ENCODE results near the gene PIAS3. TPM values are rescaled to one million over a fixed set of nuclear protein-coding genes. Genes with fewer than 3 reads are reported as not detected.

The PIAS3 gene
- total RNA-seq, 1 donor, result 15.2 TPM

GRCh38 chr1:145857170-145857569 lies 1.7 kb downstream of the PIAS3 start:
- Histone ChIP-seq H3K27me3 (ENCODE audit: insufficient read depth, low read length) (no peaks in the 10 kb centered on the region), H3K79me2 (ENCODE audit: insufficient read depth, low read length) (peaks cover 28% of the 10 kb centered on the region), H4K20me1 (ENCODE audit: insufficient read depth, low read length) (peaks cover 18% of the 10 kb centered on the region), H3K4me1 (ENCODE audit: insufficient read depth, low read length) (peaks cover 19% of the 10 kb centered on the region), H3K4me2 (ENCODE audit: insufficient read depth, low read length) (peak overlapping the region; percentile 91), H3K36me3 (ENCODE audit: insufficient read depth, low read length) (peaks cover 53% of the 10 kb centered on the region), H3K9me3 (ENCODE audit: low read depth, low read length) (no peaks in the 10 kb centered on the region), H3K27ac (ENCODE audit: low read depth, low read length) (peak overlapping the region; percentile 23), H3K4me3 (ENCODE audit: insufficient read depth, low read length) (no peak overlapping the region), H2AFZ (ENCODE audit: low read length) (no peak overlapping the region)
- no peak for TF ChIP-seq CTCF (IDR thresholded peaks at IDR 0.05; ENCODE audit: extremely low read depth, low read depth, low read length)
- no peak for DNase-seq (ENCODE audit: insufficient read length, low spot score, missing footprints)

- peak; percentile 17 for TF ChIP-seq CTCF (IDR thresholded peaks at IDR 0.05; ENCODE audit: extremely low read depth, low read depth, low read length)
- H3K27ac ChIP-seq (ENCODE audit: low read depth, low read length), result no peak overlapping the region
- H3K9me3 ChIP-seq (ENCODE audit: low read depth, low read length), result no peaks in the 10 kb centered on the region
- peaks cover 28% of the 10 kb centered on the region for H3K79me2 ChIP-seq (ENCODE audit: insufficient read depth, low read length)
- peaks cover 66% of the 10 kb centered on the region for H3K36me3 ChIP-seq (ENCODE audit: insufficient read depth, low read length)
- no peak for DNase-seq (ENCODE audit: insufficient read length, low spot score, missing footprints)
- no peak overlapping the region for H3K4me2 ChIP-seq (ENCODE audit: insufficient read depth, low read length)
- H3K27me3 ChIP-seq (ENCODE audit: insufficient read depth, low read length), result no peaks in the 10 kb centered on the region
- H4K20me1 ChIP-seq (ENCODE audit: insufficient read depth, low read length), result peaks cover 18% of the 10 kb centered on the region
- H2AFZ ChIP-seq (ENCODE audit: low read length), result no peak overlapping the region
- no peak overlapping the region for H3K4me3 ChIP-seq (ENCODE audit: insufficient read depth, low read length)
- H3K4me1 ChIP-seq (ENCODE audit: insufficient read depth, low read length), result peaks cover 24% of the 10 kb centered on the region
These were observed 3.4 kb downstream of the PIAS3 start for GRCh38 chr1:145855426-145855948.

- Histone ChIP-seq H3K4me3 (ENCODE audit: insufficient read depth, low read length) (peak overlapping the region; percentile 13), H3K4me1 (ENCODE audit: insufficient read depth, low read length) (peaks cover 34% of the 10 kb centered on the region), H3K36me3 (ENCODE audit: insufficient read depth, low read length) (peaks cover 65% of the 10 kb centered on the region), H2AFZ (ENCODE audit: low read length) (peak overlapping the region; percentile 39), H3K27me3 (ENCODE audit: insufficient read depth, low read length) (no peaks in the 10 kb centered on the region), H3K27ac (ENCODE audit: low read depth, low read length) (peak overlapping the region; percentile 50), H3K9me3 (ENCODE audit: low read depth, low read length) (no peaks in the 10 kb centered on the region), H4K20me1 (ENCODE audit: insufficient read depth, low read length) (no peaks in the 10 kb centered on the region), H3K4me2 (ENCODE audit: insufficient read depth, low read length) (peak overlapping the region; percentile 47), H3K79me2 (ENCODE audit: insufficient read depth, low read length) (no peaks in the 10 kb centered on the region)
- peak; percentile 92 for DNase-seq (ENCODE audit: insufficient read length, low spot score, missing footprints)
- peak; percentile 54 for TF ChIP-seq CTCF (IDR thresholded peaks at IDR 0.05; ENCODE audit: extremely low read depth, low read depth, low read length)
These were observed 9.3 kb downstream of the PIAS3 start for GRCh38 chr1:145849356-145850160.

GRCh38 chr1:145847827-145848226 lies 11.1 kb downstream of the PIAS3 start:
- Histone ChIP-seq H3K9me3 (ENCODE audit: low read depth, low read length) (no peaks in the 10 kb centered on the region), H3K36me3 (ENCODE audit: insufficient read depth, low read length) (peaks cover 59% of the 10 kb centered on the region), H3K4me2 (ENCODE audit: insufficient read depth, low read length) (no peak overlapping the region)

More at GRCh38 chr1:145847827-145848226, 11.1 kb downstream of the PIAS3 start:
- no peak overlapping the region for H3K27ac ChIP-seq (ENCODE audit: low read depth, low read length)
- no peaks in the 10 kb centered on the region for H4K20me1 ChIP-seq (ENCODE audit: insufficient read depth, low read length)
- no peaks in the 10 kb centered on the region for H3K79me2 ChIP-seq (ENCODE audit: insufficient read depth, low read length)
- TF ChIP-seq CTCF (IDR thresholded peaks at IDR 0.05; ENCODE audit: extremely low read depth, low read depth, low read length), result no peak
- no peak overlapping the region for H3K4me3 ChIP-seq (ENCODE audit: insufficient read depth, low read length)
- no peak overlapping the region for H2AFZ ChIP-seq (ENCODE audit: low read length)
- DNase-seq (ENCODE audit: insufficient read length, low spot score, missing footprints), result peak; percentile 61
- H3K27me3 ChIP-seq (ENCODE audit: insufficient read depth, low read length), result no peaks in the 10 kb centered on the region
- H3K4me1 ChIP-seq (ENCODE audit: insufficient read depth, low read length), result peaks cover 34% of the 10 kb centered on the region
